SK-N-SH (cell line): Measurements from ENCODE around the gene ELMO1.

Experiments used
- CTCF ChIP-seq: fragments of 200-600 bp; sonication (generic); IDR thresholded peaks from 2 replicates; pipeline ENCODE4 v1.6.1; 2017; ENCODE audit warnings: antibody characterized with exemption, mild to moderate bottlenecking, moderate library complexity
- EP300 ChIP-seq, 2 experiments: IDR thresholded peaks; 2 replicates each; pipeline versions ENCODE4 v1.4.0 to v1.6.1; 2012; ENCODE audit warnings: borderline replicate concordance in 1 of 2, low read depth in 1 of 2, low read length in 1 of 2
- EZH2phosphoT487 ChIP-seq: fragments of 200-600 bp; sonication (generic); IDR thresholded peaks from 2 replicates; pipeline ENCODE4 v1.6.1; 2017; ENCODE audit warnings: low read depth, mixed run types, mild to moderate bottlenecking, antibody characterized with exemption, moderate library complexity, borderline replicate concordance
- MAX ChIP-seq: IDR thresholded peaks from 2 replicates; pipeline ENCODE4 v1.4.0; 2012; ENCODE audit warnings: low read depth
- REST ChIP-seq: IDR thresholded peaks from 2 replicates; pipeline ENCODE4 v1.6.1; 2012; ENCODE audit warnings: mild to moderate bottlenecking, low read depth, low read length, moderate library complexity
- TCF12 ChIP-seq: IDR thresholded peaks from 2 replicates; pipeline ENCODE4 v1.4.0; 2012
- USF2 ChIP-seq: fragments of 150-350 bp; IDR thresholded peaks from 2 replicates; pipeline ENCODE4 v1.6.1; 2017; ENCODE audit warnings: antibody characterized with exemption, low read length, low read depth, borderline replicate concordance

GRCh38 chr7:36898186-36898585 is 550.5 kb downstream of the ELMO1 start:
- no peak for TF ChIP-seq CTCF
- TF ChIP-seq MAX, result no peak
- no peak for TF ChIP-seq REST
- TF ChIP-seq TCF12, result no peak
- no peak for TF ChIP-seq USF2
- TF ChIP-seq EP300 (IDR thresholded peaks at IDR 0.05; ENCODE audit: borderline replicate concordance in 1 of 2, low read depth in 1 of 2, low read length in 1 of 2), result no peak
- TF ChIP-seq EZH2phosphoT487, result no peak
